HG02623 (cell line): ENCODE data around the gene NELFCD.
"Not testable (repeated sequence)": the region's sequence is repeated elsewhere in the genome, so short reads cannot be mapped to it uniquely, and the experiment has no call there.

Experiments used
- ATAC-seq: cut with Tn5 transposase; IDR thresholded peaks from one replicate; pipeline ENCODE4 v1.9.1; 2021; ENCODE audit warnings: moderate library complexity; ENCODE audit not compliant: unreplicated experiment

The NELFCD gene

DNA sequence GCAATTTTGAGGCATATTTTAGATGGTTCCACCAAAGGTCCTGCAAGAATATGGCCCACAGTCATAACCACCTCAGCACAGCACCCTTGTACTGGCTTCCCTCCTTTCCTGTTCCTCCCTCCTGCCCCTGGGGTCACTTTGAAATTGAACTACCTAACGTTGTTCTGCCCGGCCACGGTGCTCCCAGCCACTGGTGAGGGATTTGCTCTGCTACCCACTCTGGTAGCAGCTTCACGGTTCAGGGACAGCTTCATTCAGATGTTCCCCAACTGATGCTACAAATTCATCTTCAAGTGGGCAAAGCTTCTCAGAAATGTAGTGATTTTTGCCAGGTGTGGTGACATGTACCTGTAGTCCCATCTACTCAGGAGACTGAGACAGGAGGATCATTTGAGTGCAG lies 7.9 kb upstream of the NELFCD start:
- ATAC-seq = no peak

- no peak for ATAC-seq
These were observed 7.2 kb upstream of the NELFCD start for GRCh38 chr20:58973866-58974265.

DNA sequence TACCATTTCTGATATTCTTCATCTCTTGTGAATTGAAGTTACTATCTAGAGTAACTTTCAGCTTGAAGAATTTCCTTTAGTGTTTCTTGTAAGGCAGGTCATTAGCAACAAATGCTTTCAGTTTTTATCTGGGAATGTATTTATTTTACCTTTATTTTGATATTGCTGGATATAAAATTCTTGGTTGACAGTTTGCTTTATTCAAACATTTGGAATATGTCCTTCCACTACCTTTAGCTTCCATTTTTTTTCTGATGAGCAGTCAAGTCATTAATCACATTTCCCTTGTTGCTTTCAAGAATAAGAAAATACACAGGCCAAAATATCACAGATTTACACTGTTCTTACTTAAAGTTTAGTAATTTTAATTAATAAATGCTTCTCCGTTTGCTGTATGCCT lies 5.7 kb upstream of the NELFCD start:
- no peak for ATAC-seq

DNA sequence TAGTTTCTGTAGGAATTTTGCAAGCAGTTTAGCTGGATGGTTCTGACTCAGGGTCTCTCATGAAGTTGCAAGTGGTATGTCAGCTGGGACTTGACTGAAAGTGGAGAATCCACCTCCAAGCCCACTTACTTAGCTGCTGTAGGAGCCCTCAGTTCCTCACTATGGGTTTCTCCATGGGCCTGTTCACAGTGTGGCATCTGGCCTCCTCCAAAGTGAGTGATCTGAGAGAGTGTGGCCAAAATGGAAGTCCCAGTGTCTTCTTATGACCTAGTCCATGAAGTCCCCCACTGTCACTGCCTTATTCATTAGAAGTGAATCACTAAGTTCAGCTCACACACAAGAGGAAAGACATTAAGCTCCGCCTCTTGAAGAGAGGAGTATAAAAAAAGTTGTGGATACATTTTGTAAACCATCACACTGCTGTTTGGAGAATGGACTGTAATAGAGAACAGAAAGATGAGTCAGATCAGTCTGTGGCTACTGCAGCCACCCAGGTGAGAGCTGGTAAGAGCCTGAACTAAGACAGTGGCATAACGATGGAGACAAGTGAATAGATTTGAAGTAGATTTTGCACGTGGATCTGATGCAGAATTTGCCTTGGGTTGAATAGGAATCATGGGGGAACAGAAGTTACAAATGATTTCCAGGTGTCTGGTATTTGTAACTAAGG lies 4.9 kb upstream of the NELFCD start:
- ATAC-seq = no peak

GRCh38 chr20:58978351-58979190 lies 2.5 kb upstream of the NELFCD start:
- ATAC-seq = no peak

GRCh38 chr20:58981628-58982364 lies 740 bp downstream of the NELFCD start:
- ATAC-seq = no peak

DNA sequence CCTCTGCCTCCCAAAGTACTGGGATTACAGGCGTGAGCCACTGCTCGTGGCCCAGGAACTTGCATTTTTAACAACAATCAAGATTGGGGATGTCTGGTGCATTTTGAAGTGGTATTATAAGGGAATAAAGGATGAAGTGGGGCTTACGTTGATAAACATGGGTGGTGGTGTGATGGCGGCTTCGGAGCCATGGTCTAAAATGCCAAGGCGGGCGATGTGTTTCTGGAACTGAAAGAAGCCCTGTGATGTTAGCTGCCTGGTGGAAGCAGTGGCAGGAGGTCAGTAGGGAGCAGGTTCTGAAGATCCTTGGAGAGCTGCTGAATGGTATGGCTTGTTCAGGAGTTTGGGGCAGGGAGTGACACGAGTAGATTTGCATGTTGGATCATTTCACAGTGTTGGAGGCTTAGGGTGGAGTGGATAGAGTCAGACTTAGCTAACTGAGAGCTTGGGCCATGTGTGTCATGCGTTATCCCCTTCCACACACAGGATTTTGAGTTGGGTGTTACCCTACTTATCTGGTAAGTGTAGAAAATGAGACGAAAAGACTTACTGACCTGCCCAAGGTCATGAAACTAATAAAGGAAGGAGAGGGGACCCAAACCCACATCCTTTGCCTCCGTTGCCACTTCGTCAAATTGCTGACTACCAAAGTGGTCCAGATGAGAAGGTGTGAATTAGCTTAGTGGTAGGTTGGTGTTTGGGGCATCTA lies 1.5 kb downstream of the NELFCD start:
- ATAC-seq = no peak

GRCh38 chr20:58983115-58983468 lies 2.0 kb downstream of the NELFCD start:
- ATAC-seq = not testable (repeated sequence)

DNA sequence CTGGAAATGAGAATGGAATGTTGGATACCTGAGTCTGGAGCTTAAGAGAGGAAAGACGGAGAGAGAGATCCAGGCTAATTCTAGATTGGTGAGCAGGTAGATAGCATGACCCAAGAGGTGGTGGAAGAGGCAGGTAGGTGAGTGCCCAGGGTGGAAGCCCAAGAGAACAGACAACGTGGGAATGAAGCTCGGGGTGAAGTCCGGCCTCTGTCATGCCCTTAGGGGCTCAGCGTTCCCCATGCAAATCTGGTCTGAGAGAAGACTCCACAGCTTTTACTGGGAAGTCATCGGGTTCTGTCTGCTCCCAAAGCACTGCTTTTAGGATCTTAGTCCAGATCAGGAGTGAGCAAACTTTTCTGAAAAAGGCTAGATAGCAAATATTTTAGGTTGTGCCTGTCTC lies 3.6 kb downstream of the NELFCD start:
- ATAC-seq = no peak

DNA sequence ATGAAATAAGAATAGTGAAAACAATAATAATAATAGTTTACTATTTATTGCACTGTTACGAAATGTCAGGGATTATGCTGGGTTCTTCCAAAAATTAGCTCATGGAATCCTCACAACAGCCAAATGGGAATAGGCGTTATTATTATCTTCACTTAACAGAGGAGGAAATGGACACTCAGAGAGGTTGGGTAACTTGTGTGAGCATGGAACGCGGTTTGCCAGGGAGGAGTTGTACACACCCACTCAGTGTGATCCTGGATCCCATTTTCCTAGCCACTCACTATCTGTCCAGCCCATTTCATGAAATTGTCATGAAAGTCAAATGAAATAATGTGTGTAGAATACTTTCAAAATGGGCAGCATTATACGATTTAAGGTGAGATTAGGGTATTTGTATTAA lies 4.6 kb downstream of the NELFCD start:
- ATAC-seq = no peak

DNA sequence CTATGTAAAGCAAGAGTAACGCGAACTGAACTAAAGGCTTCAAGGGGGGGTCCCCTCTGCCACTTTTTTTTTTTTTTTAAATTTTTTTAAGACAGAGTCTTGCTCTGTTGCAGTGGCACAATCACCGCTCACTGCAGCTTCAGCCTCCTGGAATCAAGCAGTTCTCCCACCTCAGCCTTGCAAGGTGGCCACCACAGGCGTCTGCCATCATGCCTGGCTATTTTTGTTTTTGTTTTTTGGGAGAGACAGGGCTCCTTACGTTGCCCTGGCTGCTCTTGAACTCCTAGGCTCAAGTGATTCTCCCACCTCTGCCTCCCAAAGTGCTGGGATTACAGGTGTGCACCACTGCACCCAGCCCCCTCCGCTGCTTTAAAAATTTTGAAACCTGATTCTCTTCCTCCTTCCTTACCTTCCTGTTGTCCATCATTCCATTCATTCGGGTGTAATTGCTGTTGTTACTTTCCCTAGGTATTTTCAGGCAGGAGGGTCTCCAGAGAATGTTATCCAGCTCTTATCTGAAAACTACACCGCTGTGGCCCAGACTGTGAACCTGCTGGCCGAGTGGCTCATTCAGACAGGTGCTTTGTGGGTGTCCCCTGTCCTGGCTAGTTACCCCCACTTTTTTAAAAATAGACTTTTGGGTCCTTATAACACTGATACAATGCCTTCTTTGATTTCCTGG lies 5.4 kb downstream of the NELFCD start:
- ATAC-seq = no peak

- ATAC-seq = no peak
These were observed 6.0 kb downstream of the NELFCD start for GRCh38 chr20:58986968-58987517.

DNA sequence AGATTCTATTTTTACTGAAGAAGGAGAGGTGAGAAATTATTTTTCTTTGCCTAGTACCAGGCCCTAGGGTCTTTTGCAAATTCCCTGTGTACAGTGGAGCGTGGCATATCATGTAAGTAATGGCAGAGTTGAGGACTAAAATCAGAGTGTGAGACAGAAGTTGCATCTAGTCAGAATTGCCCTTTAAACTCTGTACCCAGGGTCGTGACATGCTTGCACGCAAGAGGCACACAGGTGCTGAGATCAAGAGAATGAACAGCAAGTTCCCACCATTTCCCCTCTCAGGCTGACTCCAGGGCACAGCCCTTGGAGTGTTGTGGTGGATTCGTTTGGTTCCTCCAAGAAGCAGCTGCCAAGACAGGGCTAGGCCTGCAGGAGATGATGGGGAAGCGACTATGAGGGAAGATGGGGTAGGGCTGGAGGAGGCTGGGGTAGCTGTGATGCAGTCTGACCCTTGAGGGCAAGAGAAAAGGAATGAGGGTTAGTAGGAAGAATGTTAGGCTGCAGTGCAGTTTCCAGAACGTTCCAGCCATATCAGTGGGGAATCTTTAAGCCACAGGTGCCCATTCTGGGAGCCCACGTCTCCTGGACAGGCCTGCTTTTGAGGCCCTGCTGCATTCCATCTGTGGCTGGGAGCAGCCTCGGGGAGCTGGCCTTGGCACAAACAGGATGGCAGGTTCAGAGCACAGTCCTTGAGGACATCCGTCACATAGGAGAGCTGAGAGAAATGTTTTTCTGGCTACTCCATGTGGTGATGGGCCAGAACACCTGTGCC lies 6.9 kb downstream of the NELFCD start:
- ATAC-seq = no peak

DNA sequence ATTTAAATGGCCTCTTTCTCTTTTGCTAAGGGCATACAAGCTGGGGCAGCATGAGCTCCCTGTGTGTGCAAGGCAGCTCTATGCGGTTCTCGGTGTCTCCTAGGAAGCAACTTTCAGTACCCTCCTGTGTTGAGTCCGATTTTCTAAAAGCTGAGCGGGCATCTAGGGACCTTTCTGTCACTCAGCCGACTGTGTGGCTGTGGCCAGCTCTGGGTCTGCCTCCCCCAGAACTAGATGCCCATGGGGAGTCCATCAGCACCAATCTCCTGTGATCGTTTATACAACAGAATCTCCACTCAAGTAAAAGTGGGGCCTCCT lies 7.5 kb downstream of the NELFCD start:
- ATAC-seq = no peak

DNA sequence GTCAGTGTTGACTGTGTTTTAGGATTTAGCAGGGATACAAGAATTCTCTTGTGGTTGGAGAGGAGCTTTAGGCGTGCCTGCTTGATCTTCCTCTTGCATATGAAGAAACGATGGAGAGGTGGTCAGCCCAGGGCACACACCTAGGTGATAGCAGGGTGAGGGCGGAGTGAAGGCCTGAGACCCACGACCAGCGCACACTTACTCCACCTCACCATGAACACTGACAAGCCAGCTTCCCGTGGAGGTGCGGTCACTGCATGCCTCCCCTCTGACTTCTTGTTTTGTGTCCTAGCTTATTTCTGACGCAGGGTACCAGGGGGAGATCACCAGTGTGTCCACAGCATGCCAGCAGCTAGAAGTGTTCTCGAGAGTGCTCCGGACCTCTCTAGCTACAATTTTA lies 8.1 kb downstream of the NELFCD start:
- no peak for ATAC-seq

GRCh38 chr20:58990651-58991445 lies 9.8 kb downstream of the NELFCD start:
- ATAC-seq = no peak

- ATAC-seq = no peak
These were observed 10.7 kb downstream of the NELFCD start for GRCh38 chr20:58991715-58992114.

DNA sequence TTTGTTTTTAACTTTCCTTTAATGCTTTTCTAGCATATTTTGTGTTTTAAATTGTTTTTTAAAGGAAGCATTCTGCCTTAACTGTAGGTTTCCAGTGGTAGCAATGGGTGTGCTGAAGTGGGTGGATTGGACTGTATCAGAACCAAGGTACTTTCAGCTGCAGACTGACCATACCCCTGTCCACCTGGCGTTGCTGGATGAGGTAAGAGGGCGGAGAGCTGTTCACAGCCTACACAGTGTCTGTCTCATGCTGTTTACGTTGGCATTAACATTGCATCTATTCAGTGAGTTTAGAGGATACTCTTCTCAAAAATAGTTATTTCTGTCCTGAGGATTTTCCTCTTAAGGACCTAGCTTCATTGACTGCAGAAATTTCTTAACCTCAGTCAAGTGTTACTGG lies 11.9 kb downstream of the NELFCD start:
- no peak for ATAC-seq
